ENCODE results near the gene FMO1. TPM values are rescaled to one million over a fixed set of nuclear protein-coding genes. Genes with fewer than 3 reads are reported as not detected.

Gene FMO1
- total and polyA plus RNA-seq, 2 donors (not counting 1 experiment from before 2014, with no cell fraction given), result 0.48 TPM; not detected in 1

DNA sequence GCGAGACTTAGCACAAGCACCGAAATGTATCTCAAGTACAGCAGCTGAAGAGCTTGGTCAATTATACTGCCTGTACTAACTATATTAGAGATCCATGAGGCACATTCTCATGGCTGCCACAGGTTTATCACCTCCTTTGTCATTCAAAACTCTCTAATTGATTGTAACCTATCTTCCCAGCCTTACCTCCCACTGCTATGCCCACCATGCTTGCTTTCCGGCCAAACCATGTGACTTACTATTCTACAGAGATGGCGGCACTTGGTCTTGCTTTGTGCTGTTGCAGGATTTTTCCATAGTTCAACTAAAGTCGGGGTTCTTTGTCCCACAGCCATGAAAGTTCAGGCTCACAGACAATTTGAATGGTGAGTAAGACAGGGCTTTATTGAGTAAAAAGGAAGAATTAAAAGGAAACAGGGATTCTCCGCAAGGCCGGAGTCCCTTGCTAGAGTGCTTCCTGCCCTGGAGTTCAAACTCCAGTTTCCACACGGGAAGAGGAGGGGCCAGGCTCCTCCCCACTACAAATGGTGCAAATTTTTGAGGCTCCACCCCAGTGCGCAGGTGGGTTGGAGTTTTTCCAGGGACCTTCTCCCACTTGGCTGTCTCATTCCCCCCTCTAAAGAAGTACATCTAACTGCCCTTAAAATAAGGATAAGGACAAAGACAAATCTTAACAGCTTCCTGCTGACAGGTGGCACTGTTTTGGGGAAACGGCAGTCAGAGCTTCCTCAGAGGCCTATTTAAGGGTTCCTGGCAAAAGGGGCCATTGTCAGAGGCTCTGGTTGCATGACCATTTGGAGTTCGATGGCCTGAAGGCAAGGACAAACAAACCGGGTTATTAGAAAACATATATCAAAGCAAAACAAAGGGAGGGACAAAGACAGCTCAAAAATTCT lies 34.5 kb upstream of the FMO1 start:
- ChIA-PET CTCF (interaction anchor here (2.0 kb wide), 1 partner anchor 32 kb away, joined by 6 read pairs; no protein-coding TSS in a partner anchor), POLR2A (no interaction called here)
- peaks cover 6% of the 10 kb centered on the region for H3K4me1 Mint-ChIP-seq
- Histone ChIP-seq H3K4me3 (ENCODE audit: control extremely low read depth in 1 of 5, extremely low read depth in 1 of 5, insufficient read depth in 1 of 5, low read depth in 2 of 5, low read length in 4 of 5) (no peak overlapping the region), H3K9me3 (ENCODE audit: control extremely low read depth in 1 of 3, control insufficient read depth in 2 of 3, insufficient read depth in 1 of 3, low read length in 2 of 3) (no peaks in the 10 kb centered on the region), H3K4me2 (replicated peaks; ENCODE audit: low read depth, low read length, poor library complexity, severe bottlenecking) (no peak overlapping the region), H2AFZ (ENCODE audit: insufficient read depth, low read depth, low read length, poor library complexity, severe bottlenecking) (peak overlapping the region; percentile 3), H3K9ac (ENCODE audit: low read length) (no peak overlapping the region), H4K20me1 (ENCODE audit: control insufficient read depth, insufficient read depth, low read length, poor library complexity, severe bottlenecking) (no peaks in the 10 kb centered on the region), H3K79me2 (ENCODE audit: control insufficient read depth, insufficient read depth, low read length) (no peaks in the 10 kb centered on the region), H3K36me3 (replicated peaks in 1 of 2; ENCODE audit: control extremely low read depth in 1 of 2, control insufficient read depth in 1 of 2, extremely low read depth in 1 of 2, insufficient read depth in 2 of 2, low read length in 1 of 2) (no peaks in the 10 kb centered on the region), H3K27ac (ENCODE audit: low read length in 2 of 2) (no peak overlapping the region), H3K4me1 (ENCODE audit: control insufficient read depth in 2 of 2, insufficient read depth in 2 of 2, low read length in 2 of 2) (peaks cover 0 to 6% of the 10 kb centered on the region in 2 donors), H3K27me3 (replicated peaks in 1 of 4; ENCODE audit: control extremely low read depth in 1 of 4, control insufficient read depth in 3 of 4, insufficient read depth in 4 of 4, low read length in 3 of 4) (no peaks in the 10 kb centered on the region)
- DNase-seq (no peak), ATAC-seq (ENCODE audit: low read depth) (no peak)
- TF ChIP-seq EZH2 (IDR thresholded peaks at IDR 0.05; ENCODE audit: borderline replicate concordance, insufficient read depth, low read depth, low read length, poor library complexity, severe bottlenecking), result no peak
- TF ChIP-seq, protein P1, sequence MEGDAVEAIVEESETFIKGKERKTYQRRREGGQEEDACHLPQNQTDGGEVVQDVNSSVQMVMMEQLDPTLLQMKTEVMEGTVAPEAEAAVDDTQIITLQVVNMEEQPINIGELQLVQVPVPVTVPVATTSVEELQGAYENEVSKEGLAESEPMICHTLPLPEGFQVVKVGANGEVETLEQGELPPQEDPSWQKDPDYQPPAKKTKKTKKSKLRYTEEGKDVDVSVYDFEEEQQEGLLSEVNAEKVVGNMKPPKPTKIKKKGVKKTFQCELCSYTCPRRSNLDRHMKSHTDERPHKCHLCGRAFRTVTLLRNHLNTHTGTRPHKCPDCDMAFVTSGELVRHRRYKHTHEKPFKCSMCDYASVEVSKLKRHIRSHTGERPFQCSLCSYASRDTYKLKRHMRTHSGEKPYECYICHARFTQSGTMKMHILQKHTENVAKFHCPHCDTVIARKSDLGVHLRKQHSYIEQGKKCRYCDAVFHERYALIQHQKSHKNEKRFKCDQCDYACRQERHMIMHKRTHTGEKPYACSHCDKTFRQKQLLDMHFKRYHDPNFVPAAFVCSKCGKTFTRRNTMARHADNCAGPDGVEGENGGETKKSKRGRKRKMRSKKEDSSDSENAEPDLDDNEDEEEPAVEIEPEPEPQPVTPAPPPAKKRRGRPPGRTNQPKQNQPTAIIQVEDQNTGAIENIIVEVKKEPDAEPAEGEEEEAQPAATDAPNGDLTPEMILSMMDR (IDR thresholded peaks at IDR 0.05), result no peak
- intact Hi-C loops (cut with micrococcal nuclease), result no loop called here
- 96% methylated on average over 7 of the region's 12 CpGs for WGBS (ENCODE audit: insufficient coverage)
- H3K9me3 Mint-ChIP-seq (ENCODE audit: insufficient read depth), result no peaks in the 10 kb centered on the region
- H3K4me3 Mint-ChIP-seq, result no peak overlapping the region
- H3K27ac Mint-ChIP-seq, result no peak overlapping the region
- H3K27me3 Mint-ChIP-seq, result peaks cover 7% of the 10 kb centered on the region

Measured in B cell (primary cell).